Inflammatory macrophage treated with lipopolysaccharide for 4 hours (primary cell): Measurements from ENCODE around the gene ADAM12.
"Not testable (repeated sequence)": the region's sequence is repeated elsewhere in the genome, so short reads cannot be mapped to it uniquely, and the experiment has no call there.

Source experiments
- DNase-seq: peaks from one replicate; pipeline ENCODE4 v3.0.0-alpha.2; 2020

ADAM12 gene

GRCh38 chr10:126373147-126373546, 15.1 kb downstream of the ADAM12 start:
- no peak for DNase-seq

GRCh38 chr10:126372396-126372795, 15.9 kb downstream of the ADAM12 start:
- DNase-seq, result no peak

DNA sequence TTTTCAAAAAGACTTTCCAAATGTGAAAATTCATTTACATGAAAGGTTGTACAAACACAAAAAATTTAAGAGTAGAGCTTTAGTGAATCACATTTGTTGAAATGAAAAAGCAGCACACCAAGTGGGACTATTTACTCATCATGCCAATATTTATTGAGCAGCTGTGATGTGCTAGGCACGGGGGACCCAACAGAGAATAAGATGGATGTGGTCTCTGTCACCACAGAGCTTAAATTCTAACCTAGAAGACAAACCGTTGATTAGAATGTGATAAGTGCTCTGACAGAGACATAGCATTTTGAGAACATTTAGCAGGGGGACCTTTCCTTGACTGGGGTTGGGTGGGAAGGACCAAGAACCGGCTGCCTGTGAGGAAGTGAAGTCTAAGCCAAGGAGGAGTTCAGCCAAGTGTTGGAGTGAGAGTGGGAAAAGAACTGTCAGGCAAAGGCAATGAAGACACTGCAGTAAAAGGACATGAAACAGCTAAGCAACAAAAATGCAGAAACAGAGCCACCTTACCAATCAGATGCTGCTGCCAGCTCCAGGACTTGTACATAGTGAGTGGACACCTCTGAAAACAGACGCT, 19.1 kb downstream of the ADAM12 start:
- no peak for DNase-seq

DNA sequence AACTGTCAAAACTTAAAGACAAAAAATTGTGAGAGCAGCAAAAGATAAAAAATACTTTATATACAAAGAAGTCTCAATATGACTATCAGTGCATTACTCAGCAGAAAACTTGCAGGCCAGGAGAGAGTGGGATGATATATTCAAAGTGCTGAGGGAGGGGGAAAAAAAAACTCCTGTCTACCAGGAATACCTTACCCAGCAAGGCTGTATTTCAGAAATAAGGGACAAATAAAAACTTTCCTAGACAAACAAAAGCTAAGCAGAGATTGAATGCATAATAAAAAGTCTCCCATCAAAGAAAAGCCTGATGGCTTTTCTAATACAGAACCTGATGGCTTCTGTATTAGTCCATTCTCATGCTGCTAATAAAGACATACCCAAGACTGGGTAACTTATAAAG, 31.1 kb downstream of the ADAM12 start:
- DNase-seq, result no peak

DNA sequence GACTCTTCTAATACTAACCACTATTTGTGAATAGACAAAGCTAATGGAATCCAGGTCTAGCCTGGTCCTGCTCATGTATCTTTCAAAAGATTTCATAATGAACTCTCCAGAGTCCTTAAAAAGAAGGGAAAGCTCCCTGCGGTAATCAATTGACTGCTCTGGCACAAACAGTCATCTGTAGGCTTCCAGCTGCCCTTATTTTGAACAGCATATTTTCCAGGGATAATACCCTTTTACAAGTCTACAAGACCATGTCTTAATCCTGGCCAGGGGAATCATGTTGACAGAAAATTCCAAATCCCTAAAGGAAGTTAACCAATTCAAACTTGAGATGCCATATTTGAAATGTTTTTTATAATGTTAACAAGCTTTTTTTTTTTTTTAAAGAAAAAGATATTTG, 34.6 kb downstream of the ADAM12 start:
- no peak for DNase-seq

DNA sequence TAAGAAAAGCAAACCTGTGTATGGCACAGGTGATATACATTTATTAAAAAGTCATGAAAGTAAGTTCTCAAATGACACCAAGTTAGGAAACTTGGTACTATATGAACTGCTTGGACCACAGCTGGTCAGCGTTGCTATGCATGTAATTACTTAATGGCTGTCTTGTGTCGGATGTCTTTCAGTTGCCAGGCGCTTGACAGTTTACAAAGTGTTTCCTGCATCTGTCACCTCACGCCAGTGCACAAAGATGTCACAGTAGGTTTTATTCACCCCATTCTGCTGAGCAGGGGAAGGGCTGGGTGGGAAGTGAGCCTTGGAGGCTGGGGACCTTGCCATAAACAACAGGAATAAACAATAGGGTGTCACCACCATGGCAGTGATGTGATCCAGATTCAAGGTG, 35.8 kb downstream of the ADAM12 start:
- no peak for DNase-seq

DNA sequence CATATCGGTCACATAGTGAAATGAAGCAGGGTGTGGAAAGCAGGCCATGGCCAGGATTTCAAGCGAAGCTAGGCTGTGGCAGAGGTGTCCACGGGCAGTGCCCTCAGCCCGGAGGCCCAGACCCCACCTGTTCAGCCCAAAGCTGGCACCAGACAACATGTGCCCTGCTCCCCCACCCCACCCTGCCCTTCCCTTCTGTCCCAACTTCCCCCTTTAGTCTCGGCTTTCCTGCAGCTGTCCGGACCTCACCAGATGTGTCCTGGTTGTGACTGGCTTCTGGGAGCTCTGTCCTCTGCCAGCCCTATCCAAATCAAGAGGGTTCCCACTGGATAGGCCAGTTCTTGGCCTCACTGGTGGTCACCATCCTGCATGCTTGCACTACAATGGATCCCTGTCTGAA, 37.3 kb downstream of the ADAM12 start:
- no peak for DNase-seq

GRCh38 chr10:126350216-126350992, 37.9 kb downstream of the ADAM12 start:
- no peak for DNase-seq

GRCh38 chr10:126349676-126350075, 38.6 kb downstream of the ADAM12 start:
- DNase-seq, result no peak

DNA sequence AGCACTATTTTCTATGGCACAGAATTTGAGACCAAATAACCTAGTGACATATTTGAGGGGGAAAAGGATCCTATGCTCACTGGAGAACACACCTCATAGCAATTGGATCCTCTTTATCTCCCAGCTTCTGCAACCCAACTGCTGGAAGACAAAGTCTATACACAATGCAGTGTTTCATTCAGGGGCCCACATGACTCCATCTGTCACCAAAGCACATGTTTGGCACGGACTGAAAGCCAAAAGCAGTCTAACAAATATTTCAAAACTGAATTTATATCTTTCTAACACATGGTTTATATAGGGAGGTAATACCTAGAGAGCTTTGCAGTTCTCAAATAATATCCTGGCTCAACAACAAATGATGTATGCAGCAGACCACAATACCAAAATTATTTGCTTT, 39.2 kb downstream of the ADAM12 start:
- no peak for DNase-seq

DNA sequence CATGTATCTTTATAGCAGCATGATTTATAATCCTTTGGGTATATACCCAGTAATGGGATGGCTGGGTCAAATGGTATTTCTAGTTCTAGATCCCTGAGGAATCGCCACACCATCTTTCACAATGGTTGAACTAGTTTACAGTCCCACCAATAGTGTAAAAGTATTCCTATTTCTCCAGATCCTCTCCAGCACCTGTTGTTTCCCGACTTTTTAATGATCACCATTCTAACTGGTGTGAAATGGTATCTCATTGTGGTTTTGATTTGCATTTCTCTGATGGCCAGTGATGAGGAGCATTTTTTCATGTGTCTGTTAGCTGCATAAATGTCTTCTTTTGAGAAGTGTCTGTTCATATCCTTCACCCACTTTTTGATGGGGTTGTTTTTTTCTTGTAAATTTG, 44.8 kb downstream of the ADAM12 start:
- not testable (repeated sequence) for DNase-seq

DNA sequence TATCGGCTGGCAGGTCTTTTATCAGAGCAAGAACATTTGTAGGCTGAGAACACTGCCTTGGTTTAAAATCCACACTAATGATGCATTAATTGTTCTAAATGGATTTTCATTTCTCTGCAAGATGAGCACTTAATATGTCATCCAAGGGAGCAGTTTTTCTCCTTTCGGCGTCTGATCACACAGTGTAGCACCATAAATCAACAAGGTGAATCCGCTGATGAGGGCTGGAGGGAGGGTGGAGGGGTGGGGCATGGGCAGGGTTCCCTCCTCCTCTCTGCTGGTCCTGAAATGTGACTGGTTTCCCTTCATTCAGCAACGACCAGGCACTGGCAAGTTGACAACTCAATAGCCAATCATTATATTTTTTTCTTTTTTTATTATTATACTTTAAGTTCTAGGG, 45.6 kb downstream of the ADAM12 start:
- DNase-seq, result no peak

DNA sequence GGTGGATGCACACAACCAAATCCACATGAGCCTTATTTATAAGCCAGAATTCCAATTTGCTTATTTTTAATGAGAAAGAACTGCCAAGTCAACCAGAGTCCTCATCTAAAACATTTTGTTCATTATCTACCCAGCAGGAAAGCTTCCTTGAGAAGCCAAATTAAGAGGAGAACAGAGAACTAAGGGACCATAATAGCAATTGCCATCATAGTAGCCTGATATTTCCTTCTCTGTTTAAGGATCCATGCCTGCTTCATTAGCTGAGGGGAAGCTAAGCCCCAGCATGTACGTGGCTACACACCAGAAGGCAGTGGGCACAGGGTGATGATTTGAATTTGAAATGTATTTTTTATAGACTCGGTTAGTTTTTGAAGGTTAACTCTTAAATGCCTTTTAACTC, 46.8 kb downstream of the ADAM12 start:
- no peak for DNase-seq

GRCh38 chr10:126337251-126337810, 50.9 kb downstream of the ADAM12 start:
- no peak for DNase-seq

GRCh38 chr10:126336801-126337200, 51.5 kb downstream of the ADAM12 start:
- no peak for DNase-seq

DNA sequence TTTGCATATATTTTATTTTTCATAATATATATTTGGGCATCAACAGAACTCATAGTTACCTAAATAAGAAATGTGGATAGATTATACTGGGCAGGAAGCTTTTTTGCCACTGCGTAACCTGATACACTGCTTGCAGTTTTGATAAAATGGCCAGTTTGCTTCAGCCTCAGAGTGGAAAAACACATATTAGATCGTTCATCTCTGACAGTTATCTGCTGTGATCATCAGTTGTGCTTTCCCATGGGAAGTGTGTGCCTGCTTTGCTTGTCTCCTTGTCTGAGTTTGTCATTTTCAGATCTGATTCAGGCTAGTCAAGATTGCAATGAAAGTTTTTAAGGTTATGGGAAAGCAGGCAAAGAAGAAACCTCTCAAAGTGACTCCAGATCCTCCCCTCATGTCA, 54.0 kb downstream of the ADAM12 start:
- DNase-seq, result no peak

GRCh38 chr10:126332576-126332975, 55.7 kb downstream of the ADAM12 start:
- no peak for DNase-seq

DNA sequence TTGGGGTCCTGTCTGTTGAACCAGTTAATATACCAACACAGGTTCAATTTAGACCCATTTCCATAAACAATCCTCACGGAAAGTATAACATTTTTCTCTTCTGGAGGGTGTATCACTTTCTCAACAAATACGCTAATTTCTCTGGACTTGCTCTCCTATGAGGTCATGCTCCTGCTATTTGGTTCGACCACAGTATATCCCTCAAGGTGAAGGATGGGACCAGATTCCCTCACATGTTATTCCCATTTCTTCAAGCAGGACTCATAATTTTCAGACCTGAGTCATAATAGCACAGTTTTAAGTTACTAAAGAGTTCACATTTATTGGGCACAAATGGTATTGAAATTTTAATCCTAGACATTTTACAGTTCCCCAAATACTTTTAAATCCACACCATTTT, 57.2 kb downstream of the ADAM12 start:
- no peak for DNase-seq

- DNase-seq, result no peak
Measured at GRCh38 chr10:126324826-126325225, 63.5 kb downstream of the ADAM12 start.

- no peak for DNase-seq
Measured at GRCh38 chr10:126321440-126321839, 66.8 kb downstream of the ADAM12 start.

DNA sequence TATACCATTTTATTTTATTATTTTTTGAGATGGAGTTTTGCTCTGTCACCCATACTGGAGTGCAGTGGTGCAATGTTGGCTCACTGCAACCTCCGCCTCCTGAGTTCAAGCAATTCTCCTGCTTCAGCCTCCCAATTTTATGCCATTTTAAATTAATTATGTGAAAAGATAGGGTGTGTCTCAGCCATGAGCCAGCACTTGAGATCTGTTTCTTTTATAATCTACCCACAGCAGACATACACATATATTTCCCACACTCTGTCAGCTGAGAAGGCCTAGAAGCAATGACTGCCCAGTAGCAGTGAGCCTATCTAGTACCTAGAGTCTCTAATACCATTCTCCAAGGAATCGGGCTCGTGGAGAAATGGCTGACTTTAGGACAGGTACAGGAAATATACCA, 70.5 kb downstream of the ADAM12 start:
- DNase-seq, result no peak

DNA sequence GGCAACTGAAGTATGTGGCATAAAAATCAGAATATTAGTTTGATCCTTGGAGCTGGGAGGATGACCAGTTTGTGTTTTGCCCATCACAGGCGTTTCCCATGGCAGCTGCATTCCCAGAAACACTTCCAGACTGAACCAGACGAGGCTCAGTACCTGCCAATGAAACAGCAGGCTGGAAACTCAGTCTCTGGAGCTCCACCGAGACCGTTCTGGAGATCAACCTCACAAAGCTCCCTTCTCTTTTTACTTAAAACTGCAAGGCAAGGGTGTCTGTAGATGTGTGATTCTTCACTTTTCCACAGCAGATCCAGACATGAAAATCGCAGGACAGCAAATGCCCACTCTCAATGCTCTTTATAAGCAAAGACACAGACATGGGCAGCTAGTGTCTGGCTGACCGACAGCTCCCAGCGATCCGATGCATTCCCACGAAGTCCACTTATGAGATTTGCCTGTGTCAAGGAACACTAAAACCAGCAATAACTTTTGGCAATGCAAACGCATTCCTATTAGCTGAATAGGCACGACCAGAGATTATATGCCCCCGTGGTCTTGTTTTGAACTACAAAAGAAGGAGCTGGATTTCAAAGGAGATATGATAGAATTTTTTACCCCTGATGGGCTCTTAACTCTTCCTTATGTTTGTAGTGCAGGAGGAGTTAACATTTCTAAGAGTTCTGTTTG, 72.6 kb downstream of the ADAM12 start:
- DNase-seq, result no peak

DNA sequence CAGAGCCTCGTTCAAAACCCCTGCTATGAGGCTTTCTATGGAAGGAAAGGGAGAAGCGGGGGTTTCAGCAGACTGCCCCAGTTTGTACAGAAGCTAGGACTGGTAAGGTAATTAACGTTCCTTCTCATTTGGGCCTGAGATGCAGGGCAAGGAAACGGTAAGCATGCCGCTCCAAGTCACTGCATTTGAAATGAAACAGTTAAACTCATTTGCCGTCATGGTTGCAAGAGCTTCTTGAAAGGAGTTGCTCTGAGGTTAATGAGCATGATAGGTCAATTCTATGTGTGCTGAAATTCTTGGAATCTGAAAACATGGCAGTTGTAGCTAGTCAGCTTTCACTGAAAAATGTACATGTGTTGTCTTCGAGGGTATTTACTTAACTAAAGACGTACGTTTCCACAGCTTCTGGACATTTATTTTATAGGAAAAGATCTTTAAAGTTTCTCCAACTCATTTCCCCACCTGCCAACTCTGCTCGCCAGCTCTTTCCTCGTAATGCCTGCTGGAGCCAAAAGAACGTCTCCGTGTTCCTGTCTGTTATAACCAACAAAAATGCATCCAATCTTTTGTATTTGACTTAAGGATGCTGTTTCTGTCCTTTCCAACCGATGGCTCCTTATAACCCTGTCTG, 73.3 kb downstream of the ADAM12 start:
- DNase-seq, result no peak

DNA sequence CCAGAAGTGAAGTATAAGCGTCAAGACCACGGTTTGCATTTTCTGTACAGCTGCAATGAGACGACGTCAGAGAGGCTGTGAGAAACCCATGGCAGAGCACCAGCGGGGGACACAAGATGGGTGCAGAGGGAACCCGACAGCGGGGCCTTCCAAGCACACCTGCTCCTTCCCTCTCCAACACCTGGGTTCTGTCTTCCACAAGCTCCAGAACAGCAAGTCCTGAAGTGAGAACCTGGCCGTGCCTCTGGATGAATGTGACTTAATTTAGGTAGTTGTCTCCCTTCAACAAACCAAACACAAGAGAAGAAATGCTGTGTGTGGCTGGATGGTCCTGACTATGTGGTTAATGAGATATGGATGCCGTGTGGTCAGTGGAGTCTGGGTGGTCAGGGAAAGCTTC, 76.1 kb downstream of the ADAM12 start:
- no peak for DNase-seq
